HG03025 (cell line): ENCODE data around the gene MESP1.

ENCODE experiments used
- ATAC-seq: cut with Tn5 transposase; IDR thresholded peaks from one replicate; pipeline ENCODE4 v1.9.1; 2021; ENCODE audit warnings: mild to moderate bottlenecking, moderate library complexity; ENCODE audit not compliant: unreplicated experiment, low FRiP score

The MESP1 gene

DNA sequence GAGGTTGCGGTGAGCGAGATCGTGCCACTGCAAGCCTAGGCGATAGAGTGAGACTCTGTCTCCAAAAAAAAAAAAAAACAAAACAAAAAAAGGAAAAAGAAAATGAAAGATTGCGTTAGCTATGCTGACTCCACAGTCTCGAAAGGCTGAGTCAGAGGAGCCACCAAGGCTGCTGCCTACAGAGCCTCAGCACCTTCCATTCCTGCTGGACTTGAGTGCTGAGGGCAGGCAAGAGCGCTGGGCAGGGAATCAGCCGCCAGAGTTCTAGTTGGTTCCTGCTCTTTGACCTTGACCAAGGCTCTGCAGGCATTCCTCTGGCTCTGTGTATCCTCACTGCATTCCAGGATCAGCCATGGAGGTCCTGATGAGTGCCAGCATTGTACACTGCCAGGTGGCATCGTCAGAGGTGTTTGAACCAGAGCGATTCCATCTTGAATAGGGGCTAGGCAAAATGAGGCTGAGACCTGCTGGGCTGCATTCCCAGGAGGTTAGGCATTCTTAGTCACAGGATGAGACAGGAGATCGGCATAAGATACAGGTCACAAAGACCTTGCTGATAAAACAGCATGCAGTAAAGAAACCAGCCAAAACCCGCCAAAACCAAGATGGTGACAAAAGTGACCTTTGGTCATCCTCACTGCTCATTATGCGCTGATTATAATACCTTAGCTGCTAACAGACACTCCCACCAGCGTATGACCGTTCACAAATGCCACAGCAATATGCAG is 31.0 kb upstream of the MESP1 start:
- no peak for ATAC-seq

GRCh38 chr15:89781055-89781454 is 30.0 kb upstream of the MESP1 start:
- ATAC-seq: no peak

DNA sequence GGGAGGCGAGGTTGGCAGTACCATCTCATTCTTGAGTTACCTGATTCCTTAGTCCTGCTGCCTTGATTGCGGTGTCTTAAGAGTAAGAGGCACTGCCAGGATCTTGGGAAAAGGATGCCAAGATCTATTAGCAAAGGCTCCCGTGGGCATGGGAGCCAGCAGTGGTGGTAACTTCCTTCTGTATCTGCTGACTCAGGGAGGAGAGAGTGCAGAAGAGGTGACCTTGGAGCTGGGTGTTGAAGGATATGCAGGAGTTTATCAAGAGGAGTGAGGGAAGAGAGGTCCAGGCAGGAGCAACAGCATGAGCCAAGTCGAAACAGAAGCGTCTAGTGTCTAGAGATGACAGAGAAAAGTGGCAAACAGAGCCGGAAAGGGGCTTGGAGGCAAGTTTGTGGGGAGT is 29.6 kb upstream of the MESP1 start:
- ATAC-seq: no peak

- no peak for ATAC-seq
Measured at GRCh38 chr15:89778861-89779260, 27.8 kb upstream of the MESP1 start.

DNA sequence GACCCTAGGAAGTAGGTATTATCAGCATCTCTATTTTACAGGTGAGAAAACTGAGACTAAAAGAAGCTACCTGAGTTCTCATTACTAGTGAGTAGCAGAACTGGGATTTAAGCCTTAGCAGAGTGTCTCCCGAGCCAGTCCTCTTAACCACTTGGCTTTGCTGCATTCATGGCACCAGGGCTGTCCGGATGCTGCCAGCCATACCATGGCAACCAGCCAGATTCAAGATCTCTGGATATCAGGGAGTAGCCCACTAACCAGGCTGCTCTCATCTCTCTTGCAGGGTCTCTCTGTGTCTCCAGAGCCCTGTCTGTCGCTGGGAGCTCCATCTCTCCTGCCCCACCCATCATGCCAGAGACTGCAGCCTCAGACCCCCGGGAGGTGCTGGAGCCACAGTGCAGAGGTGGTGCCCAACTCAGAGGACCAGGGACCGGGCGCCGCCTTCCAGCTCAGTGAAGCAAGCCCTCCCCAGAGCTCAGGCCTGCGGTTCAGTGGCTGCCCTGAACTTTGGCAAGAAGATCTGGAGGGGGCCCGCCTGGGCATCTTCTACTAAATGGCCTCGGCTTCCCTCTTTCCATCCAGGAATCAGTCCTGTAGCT is 26.8 kb upstream of the MESP1 start:
- no peak for ATAC-seq

DNA sequence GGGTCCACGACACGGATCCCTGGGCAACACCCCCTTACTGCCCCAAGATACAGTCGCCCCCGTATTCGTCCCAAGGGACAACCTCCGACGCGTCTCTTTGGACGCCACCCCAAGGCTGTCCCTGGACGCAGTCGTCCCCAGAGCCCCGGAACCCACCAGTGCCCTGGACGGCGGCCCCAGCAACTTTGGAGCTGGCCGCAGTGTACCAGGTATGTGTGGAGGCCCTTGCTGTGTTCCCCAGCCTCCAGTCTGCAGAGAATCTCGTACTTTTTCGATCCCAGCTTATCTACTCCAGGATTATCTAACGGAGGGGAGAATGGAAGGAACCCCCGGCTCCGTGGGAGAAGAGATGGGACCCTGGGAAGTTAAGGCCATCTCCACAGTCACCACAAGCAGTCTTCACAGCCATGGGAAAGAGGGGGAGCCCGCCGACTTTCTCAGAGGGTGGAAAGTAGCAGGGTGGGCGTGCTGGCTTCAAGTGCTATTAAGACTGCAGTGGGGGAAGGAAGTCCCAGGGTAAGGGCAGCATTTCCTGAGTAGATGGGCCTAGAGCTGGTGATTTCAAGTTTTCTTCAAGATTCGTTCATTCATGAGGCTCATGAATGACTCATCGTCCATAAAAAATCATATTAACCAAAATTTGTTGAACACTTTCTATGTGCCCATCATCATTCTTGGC is 26.2 kb upstream of the MESP1 start:
- ATAC-seq: no peak

DNA sequence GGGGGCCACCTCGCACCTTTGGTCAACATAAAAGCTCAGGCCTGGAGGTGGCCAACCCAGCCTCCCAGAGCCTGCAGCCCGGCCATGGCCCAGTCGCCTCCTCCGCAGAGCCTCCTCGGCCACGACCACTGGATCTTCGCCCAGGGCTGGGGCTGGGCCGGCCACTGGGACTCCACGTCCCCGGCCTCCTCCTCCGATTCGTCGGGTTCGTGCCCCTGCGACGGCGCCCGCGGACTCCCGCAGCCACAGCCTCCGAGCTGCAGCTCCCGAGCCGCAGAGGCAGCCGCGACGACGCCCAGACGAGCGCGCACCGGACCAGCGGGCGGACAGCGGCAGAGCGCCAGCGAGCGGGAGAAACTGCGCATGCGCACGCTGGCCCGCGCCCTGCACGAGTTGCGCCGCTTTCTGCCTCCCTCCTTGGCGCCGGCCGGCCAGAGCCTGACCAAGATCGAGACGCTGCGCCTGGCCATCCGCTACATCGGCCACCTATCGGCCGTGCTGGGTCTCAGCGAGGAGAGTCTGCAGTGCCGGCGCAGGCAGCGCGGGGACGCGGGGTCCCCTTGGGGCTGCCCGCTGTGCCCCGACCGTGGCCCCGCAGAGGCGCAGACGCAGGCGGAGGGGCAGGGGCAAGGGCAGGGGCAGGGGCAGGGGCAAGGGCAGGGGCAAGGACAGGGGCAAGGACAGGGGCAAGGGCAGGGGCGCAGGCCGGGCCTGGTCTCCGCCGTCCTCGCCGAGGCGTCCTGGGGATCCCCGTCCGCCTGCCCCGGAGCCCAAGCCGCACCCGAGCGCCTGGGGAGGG is 25.4 kb upstream of the MESP1 start, which contains the start of gene MESP2:
Gene MESP2 (plus strand): TSS at position 59 of the 799 bp plus-strand sequence. CDS start 26 bp downstream, at position 85.
- no peak for ATAC-seq

- no peak for ATAC-seq
Measured at GRCh38 chr15:89775815-89776214, 24.8 kb upstream of the MESP1 start.

- no peak for ATAC-seq
Measured at GRCh38 chr15:89774492-89774891, 23.4 kb upstream of the MESP1 start.

DNA sequence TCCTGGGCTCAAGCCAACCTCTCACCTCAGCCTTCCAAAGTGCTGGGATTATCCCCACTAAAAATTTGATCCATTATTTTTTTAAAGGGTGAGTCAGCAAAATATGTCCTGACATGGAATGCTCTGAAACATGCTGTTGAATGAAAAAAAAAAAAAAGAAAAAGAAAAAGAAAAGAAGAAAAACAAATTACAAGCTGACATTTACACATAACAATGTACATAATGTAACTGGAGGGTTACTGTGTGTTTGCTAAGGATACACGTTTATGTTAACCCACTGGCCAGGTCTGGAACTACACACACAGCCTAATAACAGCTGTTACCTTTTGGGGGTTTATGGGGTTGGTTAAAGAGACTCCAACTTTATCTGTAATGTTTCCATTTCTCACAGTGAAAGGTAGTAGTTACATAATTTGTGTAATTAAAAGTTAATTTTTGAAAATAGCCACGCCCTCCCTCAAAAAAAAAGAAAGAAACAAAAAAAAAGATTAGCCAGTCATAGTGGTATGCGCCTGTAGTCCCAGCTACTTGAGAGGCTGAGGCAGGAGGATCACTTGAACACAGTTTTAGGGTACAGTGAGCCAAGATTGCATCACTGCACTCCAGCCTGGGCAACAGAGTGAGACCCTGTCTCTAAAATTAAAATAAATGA is 22.0 kb upstream of the MESP1 start:
- ATAC-seq: no peak

- no peak for ATAC-seq
Measured at GRCh38 chr15:89770041-89770440, 19.0 kb upstream of the MESP1 start.

GRCh38 chr15:89769366-89769765 is 18.3 kb upstream of the MESP1 start:
- no peak for ATAC-seq

GRCh38 chr15:89768071-89768500 is 17.0 kb upstream of the MESP1 start:
- ATAC-seq: no peak

GRCh38 chr15:89767411-89767915 is 16.4 kb upstream of the MESP1 start:
- ATAC-seq: no peak

- no peak for ATAC-seq
Measured at GRCh38 chr15:89766357-89767311, 15.6 kb upstream of the MESP1 start.

DNA sequence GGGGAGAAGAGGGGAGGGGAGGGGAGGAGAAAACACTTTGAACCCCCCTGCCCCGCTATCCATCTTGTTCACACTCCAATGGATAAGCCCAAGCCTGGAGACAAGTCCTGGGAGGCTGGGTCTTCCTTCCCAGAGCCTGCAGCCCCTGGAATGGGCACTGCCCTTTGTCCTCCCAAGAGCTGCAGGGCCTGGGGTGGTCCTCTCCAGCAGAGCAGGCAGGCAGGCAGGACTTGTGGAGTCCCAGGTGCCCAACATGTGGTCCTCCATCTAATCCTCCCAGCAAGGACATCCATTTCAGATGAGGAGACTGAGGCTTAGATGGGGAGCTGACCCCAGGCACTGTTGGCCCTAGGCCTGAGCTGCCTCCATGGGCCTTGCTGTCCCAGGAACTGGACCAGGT is 14.6 kb upstream of the MESP1 start:
- ATAC-seq: no peak

GRCh38 chr15:89761929-89762328 is 10.9 kb upstream of the MESP1 start:
- no peak for ATAC-seq

GRCh38 chr15:89761009-89761831 is 10.2 kb upstream of the MESP1 start:
- no peak for ATAC-seq
